SK-N-SH (cell line): ENCODE data around the gene SLC7A6.

Experiments
- CTCF ChIP-seq: fragments of 200-600 bp; sonication (generic); IDR thresholded peaks from 2 replicates; pipeline ENCODE4 v1.6.1; 2017; ENCODE audit warnings: antibody characterized with exemption, mild to moderate bottlenecking, moderate library complexity
- RAD21 ChIP-seq: IDR thresholded peaks from 2 replicates; pipeline ENCODE4 v1.6.1; 2012; ENCODE audit warnings: mild to moderate bottlenecking, low read length

DNA sequence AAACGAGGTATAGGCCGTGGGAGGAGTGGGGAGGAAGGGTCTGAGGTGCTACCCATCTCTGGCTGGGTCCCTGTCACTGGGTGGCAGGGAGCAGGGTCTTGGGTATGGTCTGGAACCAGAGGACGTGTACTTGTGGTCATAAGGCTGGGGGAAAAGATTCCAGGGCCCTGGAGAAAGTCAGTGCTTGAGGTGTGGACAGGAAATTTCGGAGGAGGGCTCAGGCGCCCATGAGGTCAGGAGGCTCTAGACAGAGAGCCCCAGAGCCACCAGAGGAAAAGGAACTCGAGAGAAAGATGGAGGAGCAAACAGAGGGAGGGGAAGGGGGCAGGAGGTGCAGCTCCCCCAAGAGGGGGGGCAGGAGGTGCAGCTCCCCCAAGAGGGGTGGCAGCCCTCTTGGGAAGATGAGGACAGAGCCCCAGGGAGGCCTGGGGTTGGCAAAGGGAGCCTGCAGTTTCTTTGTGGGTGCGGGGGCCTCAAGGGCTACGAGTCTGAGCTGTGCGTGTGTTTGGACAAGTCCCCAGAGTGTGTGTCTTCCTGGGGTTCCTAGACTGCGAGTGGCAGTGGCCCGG, 683 bp upstream of the SLC7A6 start:
- no peak for TF ChIP-seq CTCF
- 0 out of 2 replicates have a peak, but pooled peaks have one; percentile 10 for TF ChIP-seq RAD21
